GM12878 (cell line): ENCODE results near the gene CAPN7. TPM values are rescaled to one million over a fixed set of nuclear protein-coding genes. Genes with fewer than 3 reads are reported as not detected.

Experiments
- ATAC-seq: fragments of 200-7000 bp; cut with Tn5 transposase; 3 replicates; pipeline ENCODE4 v1.9.1; 2020; ENCODE audit warnings: mild to moderate bottlenecking, moderate library complexity
- BruUV-seq: library from RNA; stranded (reverse); fragments of 400-500 nt; replicated peaks from 2 replicates; lab custom pipeline; 2021; lab: Mats Ljungman, UMichigan
- CTCF ChIA-PET: fragments of 300-600 bp; sonication (Branson Sonifier 250); formaldehyde crosslinking; extraction: SDS; loops from one replicate; lab custom pipeline; 2021; ENCODE audit warnings: inconsistent platforms; lab: Yijun Ruan, JAX
- POLR2A ChIA-PET: fragments of 350-600 bp; formaldehyde crosslinking; extraction: SDS; loops from one replicate; lab custom pipeline; 2021; ENCODE audit warnings: inconsistent platforms; lab: Charles Lee
- RAD21 ChIA-PET: fragments of 300-600 bp; sonication (Branson Sonifier 250); formaldehyde crosslinking; loops from one replicate; lab custom pipeline; 2023; ENCODE audit warnings: antibody characterized with exemption; ENCODE audit not compliant: unreplicated experiment; lab: Charles Lee
- SMC1A ChIA-PET: fragments of 300-600 bp; sonication (Branson Sonifier 250); formaldehyde crosslinking; loops from one replicate; lab custom pipeline; 2023; ENCODE audit not compliant: unreplicated experiment, uncharacterized antibody; lab: Charles Lee
- DNase-seq: peaks from one replicate; pipeline ENCODE4 v3.0.0-alpha.2; 2011; ENCODE audit warnings: low read depth, low spot score
- FAIRE-seq: peaks from 3 replicates; lab custom pipeline; 2011; peaks lifted over from hg19 to GRCh38; lab: Jason Lieb, UNC
- H2AFZ ChIP-seq: 2 replicates; pipeline ENCODE4 v1.6.0; 2011; ENCODE audit warnings: low read depth, low read length, control low read depth; ENCODE audit not compliant: control insufficient read depth
- H3K27ac ChIP-seq: 2 replicates; pipeline ENCODE4 v1.5.1; 2011; ENCODE audit warnings: control low read depth; ENCODE audit not compliant: control insufficient read depth, insufficient read depth
- H3K27me3 ChIP-seq, 2 experiments: replicated peaks in 1 of 2; 2 replicates each; pipeline versions ENCODE4 v1.6.0 to v1.6.1; 2011; ENCODE audit warnings: low read length in 1 of 2; ENCODE audit not compliant: control insufficient read depth in 2 of 2, insufficient read depth in 2 of 2
- H3K36me3 ChIP-seq, 2 experiments: 2 replicates each; pipeline ENCODE4 v1.5.1; 2011; ENCODE audit warnings: low read length in 1 of 2; ENCODE audit not compliant: control insufficient read depth in 2 of 2, insufficient read depth in 2 of 2
- H3K4me1 ChIP-seq: 2 replicates; pipeline ENCODE4 v1.6.1; 2011; ENCODE audit warnings: mild to moderate bottlenecking, low read length, moderate library complexity, mixed read lengths; ENCODE audit not compliant: control insufficient read depth, insufficient read depth
- H3K4me2 ChIP-seq: 2 replicates; pipeline ENCODE4 v1.6.0; 2011; ENCODE audit warnings: control low read depth; ENCODE audit not compliant: control insufficient read depth, insufficient read depth
- H3K4me3 ChIP-seq: fragments of 200-600 bp; sonication (generic); 2 replicates; pipeline ENCODE4 v1.5.1; 2016
- H3K79me2 ChIP-seq: 2 replicates; pipeline ENCODE4 v1.6.0; 2011; ENCODE audit warnings: low read length; ENCODE audit not compliant: control insufficient read depth, insufficient read depth
- H3K9ac ChIP-seq: 2 replicates; pipeline ENCODE4 v1.8.0; 2011; ENCODE audit warnings: low read length, control low read depth, mixed read lengths; ENCODE audit not compliant: control insufficient read depth, insufficient read depth
- H3K9me3 ChIP-seq: replicated peaks from 3 replicates; pipeline ENCODE4 v1.5.1; 2011; ENCODE audit warnings: mild to moderate bottlenecking, low read length; ENCODE audit not compliant: control insufficient read depth, insufficient read depth
- H4K20me1 ChIP-seq: 2 replicates; pipeline ENCODE4 v1.6.0; 2011; ENCODE audit not compliant: control insufficient read depth, insufficient read depth
- BCL11A ChIP-seq: IDR thresholded peaks from 2 replicates; pipeline ENCODE4 v1.6.1; 2011; ENCODE audit warnings: low read depth, low read length
- CEBPZ ChIP-seq: fragments of 150-350 bp; IDR thresholded peaks from 2 replicates; pipeline ENCODE4 v1.6.1; 2016; ENCODE audit warnings: low read depth, low read length
- HDAC2 ChIP-seq: fragments of 200-600 bp; sonication (generic); IDR thresholded peaks from 2 replicates; pipeline ENCODE4 v1.6.1; 2017
- JUNB ChIP-seq: IDR thresholded peaks from 2 replicates; pipeline ENCODE4 v1.6.1; 2016; ENCODE audit warnings: antibody characterized with exemption, mild to moderate bottlenecking
- JUND ChIP-seq: IDR thresholded peaks from 2 replicates; pipeline ENCODE4 v1.6.1; 2012; ENCODE audit warnings: low read depth, mild to moderate bottlenecking, low read length, improper control_type of control experiment, moderate library complexity
- MTA2 ChIP-seq: fragments of 450-650 bp; IDR thresholded peaks from 2 replicates; pipeline ENCODE4 v1.6.1; 2016; ENCODE audit warnings: low read depth, mild to moderate bottlenecking, moderate library complexity
- NFIC ChIP-seq: IDR thresholded peaks from 2 replicates; pipeline ENCODE4 v1.6.1; 2012; ENCODE audit warnings: low read depth, mild to moderate bottlenecking, inconsistent platforms, low read length, moderate library complexity
- PBX3 ChIP-seq: IDR thresholded peaks from 2 replicates; pipeline ENCODE4 v1.6.1; 2011; ENCODE audit warnings: mild to moderate bottlenecking, low read depth, low read length, moderate library complexity; ENCODE audit not compliant: insufficient replicate concordance
- RCOR1 ChIP-seq: conservative IDR thresholded peaks from 2 replicates; pipeline ENCODE4 v1.6.1; 2012; ENCODE audit warnings: low read depth, low read length, improper control_type of control experiment
- SMARCA5 ChIP-seq: fragments of 450-650 bp; IDR thresholded peaks from 2 replicates; pipeline ENCODE4 v1.6.1; 2017; ENCODE audit warnings: mild to moderate bottlenecking
- STAT3 ChIP-seq: IDR thresholded peaks from 2 replicates; pipeline ENCODE4 v1.6.1; 2011; ENCODE audit warnings: low read depth, low read length, improper control_type of control experiment
- ZNF217 ChIP-seq: fragments of 450-650 bp; IDR thresholded peaks from 2 replicates; pipeline ENCODE4 v1.6.1; 2017; ENCODE audit warnings: antibody characterized with exemption, mild to moderate bottlenecking
- WGBS: methylation state at CpG from one replicate; pipeline ENCODE4 v1.1.6; 2016; ENCODE audit warnings: low lambda C conversion rate; ENCODE audit not compliant: insufficient replicate concordance, insufficient coverage; ENCODE audit errors: missing lambda C conversion rate; 5-methylcytosine and 5-hydroxymethylcytosine counted together
- in situ Hi-C: fragments of 300-500 bp; cut with MboI; formaldehyde crosslinking; loops from 9 replicates; pipeline ENCODE4 v1.14.3; 2018; ENCODE audit warnings: mixed read lengths
- intact Hi-C: fragments of 100-400 bp; cut with micrococcal nuclease; formaldehyde crosslinking; loops from one replicate; pipeline ENCODE4 v1.14.2; 2022; ENCODE audit not compliant: unreplicated experiment
- polyA plus RNA-seq, 11 experiments: library from polyadenylated mRNA; depleted of rRNA in 4 of 11; unstranded in 6 of 11; stranded (reverse) in 5 of 11; fragments of >200 nt; fragmentation: Nextera tagmentation in 4 of 11; fragmentation: Illumina TruSeq in 1 of 11; extraction: Ambion mirVana in 4 of 11; extraction: Trizol in 1 of 11; gene quantifications; 1 replicate in 1 of 11; 2 replicates in 10 of 11; pipeline versions ENCODE4 v1.2.1 to v1.2.3, GENCODE V29; 2011 to 2016; ENCODE audit warnings: inconsistent platforms in 2 of 11, missing spikeins in 2 of 11, low read depth in 1 of 11
- total RNA-seq, 4 experiments: library from RNA; depleted of rRNA in 3 of 4; stranded (reverse); fragments of >200 nt in 3 of 4; fragmentation: Illumina TruSeq in 1 of 4; extraction: Trizol in 1 of 4; gene quantifications; 2 replicates each; pipeline versions ENCODE4 v1.2.1 to v1.2.3, GENCODE V29; 2013 to 2021
- TF ChIP-seq, protein P1 (sequence below): IDR thresholded peaks from 2 replicates; pipeline ENCODE4 v1.6.1; 2012; ENCODE audit warnings: low read depth, low read length, improper control_type of control experiment
- TF ChIP-seq, protein P2 (sequence below): fragments of 450-650 bp; IDR thresholded peaks from 2 replicates; pipeline ENCODE4 v1.6.1; 2017; ENCODE audit warnings: mild to moderate bottlenecking, moderate library complexity

The CAPN7 gene
- total and polyA plus RNA-seq, 10 of the 15 experiments (the other 5 are each of a cell fraction or from before 2014, with no cell fraction given): 5.3 to 27.0 (median 18.2) TPM

DNA sequence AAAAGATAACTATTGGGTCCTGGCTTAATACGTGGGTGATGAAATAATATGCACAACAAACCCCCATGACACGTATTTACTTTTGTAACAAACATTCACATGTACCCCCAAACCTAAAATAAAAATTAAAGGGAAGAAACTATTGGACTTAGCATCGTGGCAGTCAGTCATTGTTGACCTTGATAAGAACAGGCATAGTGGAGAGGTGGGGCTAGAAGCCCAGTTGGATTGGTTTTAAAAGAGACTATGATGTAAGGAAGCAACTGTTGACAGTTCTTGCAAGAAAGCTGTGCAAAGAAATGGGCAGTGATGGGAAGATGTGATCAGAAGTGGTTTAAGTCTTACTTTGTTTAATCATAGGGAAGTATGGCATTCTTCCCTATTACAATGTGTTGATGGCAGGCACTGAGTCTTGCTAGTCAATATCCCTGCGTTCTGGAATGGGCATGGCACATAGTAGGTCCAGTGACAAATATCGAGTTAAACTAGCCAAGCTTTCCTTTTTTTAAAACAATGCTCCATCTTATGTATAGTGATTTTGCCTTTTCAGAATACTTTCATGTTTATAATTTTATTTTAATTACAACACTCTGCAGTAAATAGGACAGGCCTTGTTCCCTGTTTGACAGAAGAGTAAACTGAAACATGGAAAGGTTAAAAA, 37.9 kb downstream of the CAPN7 start:
- intact Hi-C loops: loop anchor here (5.0 kb wide), 1 partner anchor 137 kb away; no protein-coding TSS in a partner anchor
- FAIRE-seq (no peak), DNase-seq (no peak), ATAC-seq (no peak)
- 86% methylated on average over 5 of the region's 5 CpGs for WGBS
- SMC1A ChIA-PET: interaction anchor here (1.1 to 1.6 kb wide), 4 partner anchors 21 to 161 kb away, joined by 3 to 7 read pairs (median 4); no protein-coding TSS in a partner anchor
- in situ Hi-C loops: no loop called here
- RAD21 ChIA-PET: interaction anchor here (0.8 kb wide), 1 partner anchor 102 kb away, joined by 3 read pairs; no protein-coding TSS in a partner anchor
- POLR2A ChIA-PET: interaction anchor here (0.5 kb wide), 1 partner anchor 32 kb away, joined by 5 read pairs; no protein-coding TSS in a partner anchor
- Histone ChIP-seq H3K9ac (no peak overlapping the region), H3K79me2 (no peaks in the 10 kb centered on the region), H3K27ac (no peak overlapping the region), H3K4me3 (no peak overlapping the region), H3K27me3 (no peaks in the 10 kb centered on the region), H3K9me3 (no peaks in the 10 kb centered on the region), H3K36me3 (peaks cover 2 to 32% of the 10 kb centered on the region in 2 experiments), H3K4me1 (no peaks in the 10 kb centered on the region), H3K4me2 (no peak overlapping the region), H2AFZ (no peak overlapping the region), H4K20me1 (no peaks in the 10 kb centered on the region)
- BruUV-seq: no TSS peak
- no peak for TF ChIP-seq ZNF217
- no peak for TF ChIP-seq PBX3
- TF ChIP-seq NFIC: no peak
- TF ChIP-seq HDAC2: no peak
- TF ChIP-seq JUNB: no peak
- TF ChIP-seq STAT3: no peak
- no peak for TF ChIP-seq BCL11A
- TF ChIP-seq, protein P1, sequence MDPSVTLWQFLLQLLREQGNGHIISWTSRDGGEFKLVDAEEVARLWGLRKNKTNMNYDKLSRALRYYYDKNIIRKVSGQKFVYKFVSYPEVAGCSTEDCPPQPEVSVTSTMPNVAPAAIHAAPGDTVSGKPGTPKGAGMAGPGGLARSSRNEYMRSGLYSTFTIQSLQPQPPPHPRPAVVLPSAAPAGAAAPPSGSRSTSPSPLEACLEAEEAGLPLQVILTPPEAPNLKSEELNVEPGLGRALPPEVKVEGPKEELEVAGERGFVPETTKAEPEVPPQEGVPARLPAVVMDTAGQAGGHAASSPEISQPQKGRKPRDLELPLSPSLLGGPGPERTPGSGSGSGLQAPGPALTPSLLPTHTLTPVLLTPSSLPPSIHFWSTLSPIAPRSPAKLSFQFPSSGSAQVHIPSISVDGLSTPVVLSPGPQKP: no peak
- no peak for TF ChIP-seq CEBPZ
- TF ChIP-seq, protein P2, sequence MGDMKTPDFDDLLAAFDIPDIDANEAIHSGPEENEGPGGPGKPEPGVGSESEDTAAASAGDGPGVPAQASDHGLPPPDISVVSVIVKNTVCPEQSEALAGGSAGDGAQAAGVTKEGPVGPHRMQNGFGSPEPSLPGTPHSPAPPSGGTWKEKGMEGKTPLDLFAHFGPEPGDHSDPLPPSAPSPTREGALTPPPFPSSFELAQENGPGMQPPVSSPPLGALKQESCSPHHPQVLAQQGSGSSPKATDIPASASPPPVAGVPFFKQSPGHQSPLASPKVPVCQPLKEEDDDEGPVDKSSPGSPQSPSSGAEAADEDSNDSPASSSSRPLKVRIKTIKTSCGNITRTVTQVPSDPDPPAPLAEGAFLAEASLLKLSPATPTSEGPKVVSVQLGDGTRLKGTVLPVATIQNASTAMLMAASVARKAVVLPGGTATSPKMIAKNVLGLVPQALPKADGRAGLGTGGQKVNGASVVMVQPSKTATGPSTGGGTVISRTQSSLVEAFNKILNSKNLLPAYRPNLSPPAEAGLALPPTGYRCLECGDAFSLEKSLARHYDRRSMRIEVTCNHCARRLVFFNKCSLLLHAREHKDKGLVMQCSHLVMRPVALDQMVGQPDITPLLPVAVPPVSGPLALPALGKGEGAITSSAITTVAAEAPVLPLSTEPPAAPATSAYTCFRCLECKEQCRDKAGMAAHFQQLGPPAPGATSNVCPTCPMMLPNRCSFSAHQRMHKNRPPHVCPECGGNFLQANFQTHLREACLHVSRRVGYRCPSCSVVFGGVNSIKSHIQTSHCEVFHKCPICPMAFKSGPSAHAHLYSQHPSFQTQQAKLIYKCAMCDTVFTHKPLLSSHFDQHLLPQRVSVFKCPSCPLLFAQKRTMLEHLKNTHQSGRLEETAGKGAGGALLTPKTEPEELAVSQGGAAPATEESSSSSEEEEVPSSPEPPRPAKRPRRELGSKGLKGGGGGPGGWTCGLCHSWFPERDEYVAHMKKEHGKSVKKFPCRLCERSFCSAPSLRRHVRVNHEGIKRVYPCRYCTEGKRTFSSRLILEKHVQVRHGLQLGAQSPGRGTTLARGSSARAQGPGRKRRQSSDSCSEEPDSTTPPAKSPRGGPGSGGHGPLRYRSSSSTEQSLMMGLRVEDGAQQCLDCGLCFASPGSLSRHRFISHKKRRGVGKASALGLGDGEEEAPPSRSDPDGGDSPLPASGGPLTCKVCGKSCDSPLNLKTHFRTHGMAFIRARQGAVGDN: no peak
- TF ChIP-seq MTA2: no peak
- TF ChIP-seq RCOR1: no peak
- TF ChIP-seq JUND: no peak
- no peak for TF ChIP-seq SMARCA5
- CTCF ChIA-PET: interaction anchor here (0.8 to 1.9 kb wide), 7 partner anchors 15 to 161 kb away, joined by 3 to 8 read pairs (median 3); no protein-coding TSS in a partner anchor
